GM19463 (cell line): Measurements from ENCODE around the gene GNPDA2.
"Not testable (repeated sequence)": the region's sequence is repeated elsewhere in the genome, so short reads cannot be mapped to it uniquely, and the experiment has no call there.

ENCODE experiments used
- ATAC-seq: cut with Tn5 transposase; IDR thresholded peaks from one replicate; pipeline ENCODE4 v1.9.1; 2021; ENCODE audit warnings: mild to moderate bottlenecking, moderate library complexity; ENCODE audit not compliant: unreplicated experiment

GNPDA2 gene

DNA sequence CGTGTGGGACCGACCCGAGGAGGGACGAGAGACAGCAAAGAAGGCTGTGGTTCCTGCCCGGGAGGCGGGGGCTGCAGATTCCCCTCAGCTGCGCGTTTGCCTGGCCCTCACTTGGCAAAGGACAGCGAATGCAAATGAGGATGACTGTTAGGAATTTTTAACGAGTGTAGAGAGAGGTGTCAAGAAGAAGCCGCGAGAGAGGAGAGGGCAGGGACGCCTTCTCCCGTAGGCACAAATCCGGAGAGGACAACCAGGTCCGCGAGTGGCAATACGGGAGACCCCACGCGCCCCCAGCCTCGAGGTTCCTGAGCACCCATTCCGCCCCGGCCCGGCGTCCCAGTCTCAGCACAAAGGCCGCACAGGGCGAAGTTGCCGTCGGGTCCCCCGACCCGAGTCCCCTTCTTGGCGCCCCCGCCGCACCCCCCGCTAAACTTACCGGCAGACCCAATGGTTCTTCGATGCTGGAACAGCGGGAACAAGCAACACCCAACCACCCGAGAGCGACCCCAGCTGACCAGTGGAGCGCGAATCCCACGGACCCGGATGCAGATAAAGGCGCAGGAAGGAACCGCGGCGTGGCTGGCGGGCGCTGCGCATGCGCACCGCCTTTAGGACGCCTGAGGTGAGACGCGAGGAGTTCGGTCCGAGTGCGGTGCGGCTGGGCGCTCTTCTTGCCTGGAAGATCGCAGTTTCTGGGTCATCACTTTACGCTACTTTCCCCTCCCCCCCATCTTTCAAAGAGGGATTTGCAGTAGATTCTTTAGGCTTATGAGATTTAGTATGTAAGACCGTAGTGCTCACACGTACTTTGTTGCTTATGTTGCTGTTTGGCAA is at the start of gene GNPDA2:
Gene GNPDA2, minus strand, starts transcription at position 519 of the 834 bp plus-strand sequence. CDS start 4,349 bp downstream, outside the sequence.
- peak; percentile 90 for ATAC-seq

DNA sequence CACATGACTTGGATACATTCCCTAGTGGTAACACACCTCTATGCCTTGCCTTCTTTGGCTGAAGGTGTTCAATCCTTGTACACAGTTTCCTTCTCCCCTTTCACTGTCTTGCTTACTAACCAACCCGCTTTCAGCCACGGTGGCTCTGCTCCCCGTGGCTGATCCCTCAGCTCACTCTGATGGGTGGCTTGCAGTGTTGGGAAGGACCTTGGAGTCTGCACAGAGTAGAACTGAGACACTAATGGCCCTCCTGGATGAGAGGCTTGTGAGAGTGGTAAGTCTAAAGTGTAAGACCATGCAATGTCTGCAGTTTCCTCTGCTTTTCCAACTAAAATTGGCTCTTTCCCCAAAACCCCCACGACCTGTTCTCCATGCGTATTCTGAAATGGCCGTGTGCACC is 46.0 kb upstream of the GNPDA2 start:
- no peak for ATAC-seq

DNA sequence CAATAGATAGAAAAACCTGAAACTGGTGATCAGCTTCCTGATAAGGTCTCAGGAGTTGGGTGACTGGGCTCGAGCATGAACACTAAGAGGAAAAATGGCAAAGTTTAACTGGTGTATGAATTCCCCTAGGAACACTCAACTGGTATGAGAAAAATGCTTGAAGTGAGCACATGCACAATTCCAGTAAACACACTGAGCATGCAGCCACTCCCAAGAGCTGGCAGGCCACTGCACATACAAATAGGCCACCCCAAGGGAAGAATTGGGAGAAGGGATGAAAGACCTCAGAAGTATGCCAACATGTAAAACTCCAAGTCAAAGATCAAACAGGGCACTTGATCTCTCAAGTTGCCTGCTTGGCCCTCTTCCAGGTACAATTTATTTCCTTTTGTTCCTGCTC is 45.4 kb upstream of the GNPDA2 start:
- ATAC-seq: no peak

DNA sequence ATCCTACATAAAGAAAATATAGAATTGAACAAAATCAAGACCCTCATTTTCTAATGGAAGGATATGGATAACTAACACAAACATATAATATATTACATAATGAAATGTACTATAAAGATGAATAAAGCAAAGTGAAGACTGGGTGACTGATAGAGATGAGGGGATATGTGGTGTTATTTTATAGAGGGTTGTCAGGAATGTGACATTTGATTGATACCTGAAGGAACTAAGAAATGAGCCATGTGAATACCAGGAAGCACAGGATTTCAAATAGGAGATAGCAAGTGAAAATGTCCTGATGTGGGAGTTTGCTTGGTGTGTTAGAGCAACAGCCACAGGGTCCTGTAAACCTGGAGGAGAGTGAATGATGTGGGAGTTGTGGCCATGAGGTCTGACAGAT is 40.1 kb upstream of the GNPDA2 start:
- ATAC-seq: no peak

DNA sequence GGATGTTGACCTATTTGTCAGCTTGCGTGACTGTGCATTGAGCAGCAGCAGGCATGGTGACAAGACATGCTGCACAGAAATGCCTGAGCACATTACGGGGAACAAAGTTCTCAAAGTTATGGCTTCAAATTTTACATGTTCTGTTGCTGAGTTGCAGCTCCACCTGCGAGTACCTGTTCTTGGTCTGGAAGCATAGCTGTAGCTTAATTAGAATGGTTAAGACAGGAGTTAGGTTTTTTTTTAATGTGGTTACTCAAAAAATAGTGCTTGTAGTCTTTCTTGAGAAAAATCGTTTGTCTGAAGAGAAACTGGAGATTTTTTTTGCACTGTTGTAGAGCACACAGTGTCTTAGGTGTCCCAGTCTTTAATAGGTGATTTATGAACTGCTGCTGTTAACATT is 38.8 kb upstream of the GNPDA2 start:
- no peak for ATAC-seq

GRCh38 chr4:44761306-44761705 is 35.0 kb upstream of the GNPDA2 start:
- ATAC-seq: no peak

- ATAC-seq: no peak
These were observed 34.0 kb upstream of the GNPDA2 start for GRCh38 chr4:44760142-44760898.

DNA sequence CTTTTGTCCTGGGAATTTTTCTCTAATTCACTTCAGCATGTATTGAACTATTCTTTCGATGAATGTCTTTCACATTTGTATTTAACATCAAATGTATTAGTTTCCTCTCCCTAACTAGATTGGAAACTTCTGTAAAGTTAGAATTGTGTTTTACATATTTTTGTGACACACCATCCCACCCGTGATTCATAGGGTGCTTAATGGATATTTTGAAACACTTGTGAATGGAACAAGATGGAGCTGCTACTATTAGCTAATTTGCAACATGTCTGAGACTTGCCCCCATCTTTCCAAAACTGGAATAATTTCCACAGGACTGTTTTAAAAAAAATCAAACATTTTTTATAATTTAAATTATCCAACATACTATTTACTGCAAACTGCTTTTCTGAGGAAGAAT is 30.2 kb upstream of the GNPDA2 start:
- no peak for ATAC-seq

DNA sequence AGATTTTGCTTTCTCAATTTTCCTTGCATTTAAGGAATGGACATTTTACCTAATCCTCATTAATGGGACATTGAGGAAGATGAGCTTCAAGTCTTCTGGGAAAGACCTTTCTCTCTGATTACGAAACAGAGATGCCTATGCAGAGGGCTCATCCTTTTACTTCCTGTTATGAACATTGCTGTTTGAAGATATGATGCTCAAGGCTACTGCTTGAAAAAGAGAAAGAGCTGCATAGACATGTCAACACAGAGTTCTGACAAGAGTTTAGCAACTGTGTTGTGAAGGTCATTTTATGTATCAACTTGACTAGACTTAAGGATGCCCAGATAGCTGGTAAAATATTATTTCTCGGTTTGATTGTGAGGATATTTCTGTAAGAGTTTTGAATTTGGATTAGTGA is 13.8 kb upstream of the GNPDA2 start:
- no peak for ATAC-seq

DNA sequence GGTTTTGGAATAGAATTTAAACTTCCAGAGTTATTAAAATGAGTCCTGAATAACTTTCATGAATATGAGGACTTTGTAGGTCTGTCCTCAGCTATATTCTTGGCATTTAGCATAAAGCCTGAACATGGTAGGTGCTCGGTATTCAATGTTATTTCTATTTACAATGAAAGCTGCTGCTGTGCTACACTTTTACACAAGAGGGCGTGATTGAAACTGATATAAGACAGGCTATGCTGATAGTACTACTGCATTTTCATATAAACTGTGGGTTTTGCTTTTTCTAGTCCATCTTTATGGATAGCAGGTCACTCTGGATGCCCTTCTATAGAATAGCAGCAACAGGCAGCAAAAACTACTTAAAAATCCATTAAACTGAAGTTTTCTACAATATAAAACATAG is 12.3 kb upstream of the GNPDA2 start:
- peak; percentile 77 for ATAC-seq

- ATAC-seq: no peak
These were observed 10.5 kb upstream of the GNPDA2 start for GRCh38 chr4:44736900-44737299.

DNA sequence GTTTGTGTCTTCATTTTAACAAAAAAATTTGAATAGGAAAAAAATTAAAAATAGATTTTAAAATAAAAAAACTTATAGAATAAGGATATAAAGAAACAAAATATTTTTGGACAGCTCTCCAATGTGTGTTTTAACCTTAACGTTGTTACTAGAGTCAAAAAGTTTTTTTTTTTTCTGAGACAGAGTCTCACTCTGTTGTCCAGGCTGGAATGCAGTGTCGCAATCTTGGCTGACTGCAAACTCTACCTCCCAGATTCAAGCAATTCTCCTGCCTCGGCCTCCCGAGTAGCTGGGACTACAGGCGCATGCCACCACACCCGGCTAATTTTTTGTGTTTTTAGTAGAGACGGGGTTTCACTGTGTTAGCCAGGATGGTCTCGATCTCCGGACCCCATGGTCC is 2.3 kb upstream of the GNPDA2 start:
- not testable (repeated sequence) for ATAC-seq

DNA sequence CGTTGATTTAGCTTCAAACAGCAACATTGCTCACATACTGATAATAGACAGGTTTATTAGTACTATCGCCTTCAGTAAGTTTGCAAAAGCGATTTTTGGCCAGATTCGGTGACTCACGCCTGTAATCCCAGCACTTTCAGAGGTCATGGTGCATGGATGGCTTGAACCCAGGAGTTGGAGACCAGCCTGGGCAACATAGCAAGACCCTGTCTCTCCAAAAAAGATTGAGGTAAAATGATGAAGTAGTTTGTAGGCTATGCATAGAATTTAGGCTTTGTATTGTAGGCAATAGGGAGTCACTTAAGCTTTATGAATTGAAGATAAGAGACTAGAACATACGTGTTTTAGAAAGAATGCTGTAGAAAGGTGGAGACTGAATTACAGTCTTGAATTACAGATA is 1.1 kb upstream of the GNPDA2 start:
- ATAC-seq: no peak

DNA sequence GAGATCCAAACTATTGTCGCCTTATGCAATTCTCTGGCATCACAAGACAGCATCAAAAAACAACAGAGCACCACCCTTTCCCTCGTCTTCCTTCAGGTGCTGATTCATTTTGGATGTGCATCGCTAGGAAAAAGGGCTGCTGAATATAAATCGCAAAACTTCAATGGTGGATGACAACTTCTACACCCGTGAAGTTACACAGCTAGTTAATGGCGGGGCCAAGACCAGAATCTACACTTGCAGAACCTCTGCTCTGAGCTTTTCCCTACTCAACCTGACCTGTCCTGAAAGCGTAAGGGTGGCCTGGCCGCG is 674 bp downstream of the GNPDA2 start:
- no peak for ATAC-seq

DNA sequence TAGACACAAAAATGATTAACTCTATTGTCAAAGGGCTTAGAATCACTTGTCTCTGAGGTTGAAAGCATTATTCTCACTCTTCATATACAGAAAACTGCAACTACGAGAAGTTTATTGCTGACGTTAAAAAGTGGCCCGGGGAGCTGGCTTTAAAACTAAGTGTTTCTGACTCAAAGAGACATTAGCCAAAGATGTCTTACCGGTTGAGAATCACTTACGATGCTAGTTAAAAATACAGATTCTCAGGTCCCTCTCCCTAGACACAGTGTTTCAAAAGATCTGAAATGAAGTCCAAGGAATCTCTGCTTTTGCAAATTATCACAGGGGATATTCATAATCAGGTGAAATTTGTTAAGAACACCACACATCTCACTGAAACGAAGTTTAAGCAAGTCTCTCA is 1.2 kb downstream of the GNPDA2 start:
- no peak for ATAC-seq

DNA sequence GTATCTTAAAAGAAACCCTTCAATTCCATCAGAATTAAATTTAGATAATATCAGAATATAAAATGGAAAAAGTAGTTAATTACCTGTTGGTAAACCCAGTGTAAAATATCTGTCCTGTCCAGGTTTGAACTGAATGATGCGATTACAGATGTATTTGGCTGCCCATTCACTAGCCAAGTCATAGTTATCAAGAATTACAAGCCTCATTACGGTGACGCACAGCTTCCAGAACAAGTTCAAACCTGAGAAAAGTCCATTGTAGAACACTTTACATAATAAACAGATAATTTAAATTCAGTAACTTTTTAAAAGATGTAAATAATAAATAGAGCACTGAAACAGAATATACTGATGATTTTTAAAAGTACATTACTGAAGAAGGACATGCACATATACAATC is 4.4 kb downstream of the GNPDA2 start:
- no peak for ATAC-seq

- no peak for ATAC-seq
These were observed 6.0 kb downstream of the GNPDA2 start for GRCh38 chr4:44720371-44720770.

DNA sequence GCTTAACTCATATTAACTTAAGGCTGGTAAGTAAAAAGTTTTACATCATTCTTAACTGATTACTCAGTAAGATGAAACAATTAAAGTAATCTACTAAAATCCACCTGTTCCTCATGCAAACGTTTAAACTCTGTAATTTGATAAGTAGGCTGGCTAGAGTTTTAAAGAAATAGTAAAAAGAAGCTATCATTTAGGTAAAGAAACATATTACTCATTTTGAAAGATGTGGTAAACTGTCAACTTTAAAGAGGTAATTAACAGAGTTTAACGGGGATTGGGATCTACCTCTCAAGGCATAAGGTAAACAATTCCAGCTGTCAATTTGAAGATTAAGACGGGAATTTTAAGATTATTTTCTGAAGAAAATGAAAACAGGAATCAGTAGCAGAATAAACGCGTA is 9.8 kb downstream of the GNPDA2 start:
- ATAC-seq: no peak

- ATAC-seq: no peak
These were observed 13.2 kb downstream of the GNPDA2 start for GRCh38 chr4:44713125-44713524.

DNA sequence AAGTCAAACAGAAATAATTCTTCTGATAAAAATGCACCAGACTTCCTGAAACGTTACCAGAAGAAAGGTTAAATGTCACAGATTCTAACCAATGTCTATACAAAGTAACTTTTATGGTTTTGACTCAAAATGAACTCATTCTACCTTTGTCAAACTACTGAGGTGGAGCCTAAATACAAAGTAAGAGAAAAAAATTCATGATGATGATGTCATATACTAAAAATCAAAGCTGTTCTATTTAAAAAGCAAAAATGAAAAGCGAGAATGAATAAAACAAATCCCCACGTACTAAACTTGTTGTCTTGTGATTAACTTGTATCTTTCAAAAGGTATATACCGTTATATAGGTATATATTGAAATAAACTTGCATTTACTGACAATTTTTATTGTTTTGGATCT is 21.7 kb downstream of the GNPDA2 start:
- no peak for ATAC-seq

- ATAC-seq: no peak
These were observed 25.3 kb downstream of the GNPDA2 start for GRCh38 chr4:44701037-44701436.

GRCh38 chr4:44700427-44700826 is 25.9 kb downstream of the GNPDA2 start:
- ATAC-seq: no peak
